ENCODE data around the gene CALML6.
"Not testable (repeated sequence)": the region's sequence is repeated elsewhere in the genome, so short reads cannot be mapped to it uniquely, and the experiment has no call there.

The CALML6 gene, protein sequence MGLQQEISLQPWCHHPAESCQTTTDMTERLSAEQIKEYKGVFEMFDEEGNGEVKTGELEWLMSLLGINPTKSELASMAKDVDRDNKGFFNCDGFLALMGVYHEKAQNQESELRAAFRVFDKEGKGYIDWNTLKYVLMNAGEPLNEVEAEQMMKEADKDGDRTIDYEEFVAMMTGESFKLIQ

GRCh38 chr1:1914971-1915692 is at the start of gene CALML6:
Gene CALML6 (plus strand): TSS chr1:1915260. CDS start chr1:1915281, 21 bp downstream.
- no peak for DNase-seq

GRCh38 chr1:1867164-1867563 is 47.9 kb upstream of the CALML6 start:
- no peak for DNase-seq

- DNase-seq = peak; percentile 68
Observed at GRCh38 chr1:1869469-1869868, 45.6 kb upstream of the CALML6 start.

- no peak for DNase-seq
Observed at GRCh38 chr1:1872329-1872994, 42.6 kb upstream of the CALML6 start.

DNA sequence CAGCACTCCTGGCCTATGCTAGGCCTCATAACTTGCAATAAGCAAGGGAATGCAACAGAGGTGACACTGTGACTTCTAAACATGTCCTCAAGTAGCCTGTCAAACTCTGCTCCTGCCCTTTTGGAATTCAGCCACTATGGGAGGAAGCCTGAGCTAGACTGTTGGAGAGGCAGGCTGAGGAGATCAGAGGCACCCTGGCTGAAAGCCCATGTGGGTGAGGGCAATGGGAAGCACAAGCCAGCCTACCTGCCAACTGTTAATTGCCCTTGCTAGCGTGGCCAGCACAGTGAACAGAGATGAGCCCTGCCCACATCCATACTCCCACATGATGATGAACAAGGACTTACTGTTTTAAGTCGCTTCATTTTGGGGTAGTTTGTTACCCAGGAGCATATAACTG is 41.9 kb upstream of the CALML6 start:
- DNase-seq = no peak

DNA sequence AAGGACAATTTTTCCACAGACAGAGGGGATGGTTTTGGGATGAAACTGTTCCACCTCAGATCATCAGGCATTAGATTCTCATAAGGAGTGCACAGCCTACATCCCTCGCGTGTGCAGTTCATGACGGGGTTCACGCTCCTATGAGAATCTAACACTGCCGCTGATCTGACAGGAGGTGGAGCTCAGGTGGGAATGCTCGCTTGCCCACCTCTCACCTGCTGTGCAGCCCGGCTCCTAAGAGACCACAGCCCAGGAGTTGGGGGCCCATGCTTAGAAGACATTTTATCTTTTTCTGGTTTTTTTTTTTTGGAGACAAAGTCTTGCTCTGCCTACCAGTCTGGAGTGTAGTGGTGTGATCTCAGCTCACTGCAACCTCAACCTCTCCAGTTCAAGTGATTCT is 40.2 kb upstream of the CALML6 start:
- no peak for DNase-seq

- DNase-seq = no peak
Observed at GRCh38 chr1:1875932-1876331, 39.1 kb upstream of the CALML6 start.

GRCh38 chr1:1876335-1876930 is 38.6 kb upstream of the CALML6 start:
- no peak for DNase-seq

DNA sequence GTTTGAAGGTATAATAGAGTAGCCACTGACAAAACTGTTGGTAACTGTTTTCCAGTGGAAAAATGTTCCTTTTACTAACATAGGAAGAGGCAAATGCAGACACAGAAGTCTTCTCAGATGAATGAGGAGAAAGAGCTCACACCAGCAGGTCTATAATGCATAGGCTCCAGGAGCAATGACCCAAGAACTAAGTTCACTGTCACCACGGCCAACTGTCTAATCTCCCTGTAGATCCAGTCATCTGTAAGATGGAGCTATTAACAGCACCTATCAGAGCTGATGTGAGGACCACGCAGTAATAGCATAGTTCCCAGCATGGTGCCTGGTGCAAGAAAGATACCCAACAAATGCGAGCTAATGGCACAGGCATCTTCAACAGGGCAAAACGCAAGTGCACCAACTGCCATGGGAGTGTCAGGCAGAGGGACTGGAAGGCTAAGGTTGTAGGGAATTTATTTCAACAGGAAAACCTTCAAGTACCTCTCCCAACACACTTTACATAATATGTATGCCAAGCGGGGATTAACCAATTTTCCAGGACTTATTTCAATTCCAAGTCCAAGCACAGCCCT is 37.1 kb upstream of the CALML6 start:
- DNase-seq = no peak

DNA sequence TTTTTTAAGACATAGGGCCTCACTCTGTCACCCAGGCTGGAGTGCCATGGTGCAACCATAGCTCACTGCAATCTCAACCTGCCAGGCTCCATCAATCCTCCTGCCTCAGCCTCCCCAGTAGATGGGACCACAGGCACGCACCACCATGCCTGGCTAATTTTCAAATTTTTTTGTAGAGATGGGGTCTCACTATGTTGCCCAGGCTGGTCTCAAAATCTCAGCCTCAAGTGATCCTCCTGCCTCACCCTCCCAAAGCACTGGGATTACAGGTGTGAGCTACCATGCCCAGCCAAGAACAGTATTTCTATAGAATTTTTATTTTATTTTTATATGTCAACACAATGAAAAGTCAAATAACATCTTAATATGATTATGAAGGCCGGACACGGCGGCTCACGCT is 35.1 kb upstream of the CALML6 start:
- no peak for DNase-seq

- DNase-seq = no peak
Observed at GRCh38 chr1:1880617-1881312, 34.3 kb upstream of the CALML6 start.

DNA sequence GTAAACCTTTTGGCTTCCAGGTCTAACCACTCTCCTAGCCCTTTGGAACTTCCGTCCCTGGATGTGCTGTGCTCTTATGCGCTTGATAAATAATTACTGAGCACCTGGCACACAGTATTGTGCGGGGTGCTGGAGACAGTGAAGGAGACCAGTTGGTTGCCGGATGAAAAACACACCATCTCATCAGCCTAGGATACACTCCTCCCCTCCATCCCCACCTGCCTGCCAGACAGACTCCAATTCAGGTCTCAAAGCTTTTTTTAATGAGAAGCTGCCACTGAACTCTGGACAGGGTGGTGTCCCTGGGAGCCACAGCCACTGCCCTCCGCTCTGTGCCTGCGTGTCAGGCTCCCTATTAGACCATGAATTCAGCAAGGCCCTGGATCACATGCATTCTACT is 33.3 kb upstream of the CALML6 start:
- no peak for DNase-seq

- peak; percentile 39 for DNase-seq
Observed at GRCh38 chr1:1883092-1883873, 31.8 kb upstream of the CALML6 start.

GRCh38 chr1:1883890-1884289 is 31.2 kb upstream of the CALML6 start:
- not testable (repeated sequence) for DNase-seq

DNA sequence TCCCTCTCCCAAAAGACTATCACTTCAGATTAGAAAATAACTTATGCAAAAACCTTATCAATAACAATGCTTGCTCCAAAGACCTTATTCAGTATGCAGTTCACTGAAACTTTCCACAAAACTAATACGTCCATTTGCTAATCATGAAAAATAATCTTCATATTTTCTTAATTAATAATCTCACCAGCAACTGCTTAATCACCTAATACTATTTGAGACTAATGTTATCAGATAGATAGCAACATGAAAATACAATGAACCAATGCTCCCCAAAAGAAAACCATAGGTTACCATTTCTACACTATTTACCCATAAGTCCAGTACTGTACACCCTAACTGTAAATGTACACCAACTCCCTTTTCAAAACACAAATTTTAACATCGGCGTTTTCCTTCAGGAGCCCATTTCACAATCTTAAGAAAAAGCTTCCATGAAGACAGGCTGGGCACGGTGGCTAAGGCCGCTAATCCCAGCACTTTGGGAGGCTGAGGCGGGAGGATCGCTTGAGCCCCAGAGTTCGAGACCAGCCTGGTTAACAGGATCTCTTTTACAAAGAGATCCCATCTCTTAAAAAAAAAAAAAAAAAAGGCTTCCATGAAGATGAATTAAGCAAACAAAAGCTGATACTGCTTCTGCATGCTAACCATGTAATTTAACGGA is 25.8 kb upstream of the CALML6 start:
- peak; percentile 41 for DNase-seq

- DNase-seq = peak; percentile 79
Observed at GRCh38 chr1:1889847-1890505, 25.1 kb upstream of the CALML6 start.

DNA sequence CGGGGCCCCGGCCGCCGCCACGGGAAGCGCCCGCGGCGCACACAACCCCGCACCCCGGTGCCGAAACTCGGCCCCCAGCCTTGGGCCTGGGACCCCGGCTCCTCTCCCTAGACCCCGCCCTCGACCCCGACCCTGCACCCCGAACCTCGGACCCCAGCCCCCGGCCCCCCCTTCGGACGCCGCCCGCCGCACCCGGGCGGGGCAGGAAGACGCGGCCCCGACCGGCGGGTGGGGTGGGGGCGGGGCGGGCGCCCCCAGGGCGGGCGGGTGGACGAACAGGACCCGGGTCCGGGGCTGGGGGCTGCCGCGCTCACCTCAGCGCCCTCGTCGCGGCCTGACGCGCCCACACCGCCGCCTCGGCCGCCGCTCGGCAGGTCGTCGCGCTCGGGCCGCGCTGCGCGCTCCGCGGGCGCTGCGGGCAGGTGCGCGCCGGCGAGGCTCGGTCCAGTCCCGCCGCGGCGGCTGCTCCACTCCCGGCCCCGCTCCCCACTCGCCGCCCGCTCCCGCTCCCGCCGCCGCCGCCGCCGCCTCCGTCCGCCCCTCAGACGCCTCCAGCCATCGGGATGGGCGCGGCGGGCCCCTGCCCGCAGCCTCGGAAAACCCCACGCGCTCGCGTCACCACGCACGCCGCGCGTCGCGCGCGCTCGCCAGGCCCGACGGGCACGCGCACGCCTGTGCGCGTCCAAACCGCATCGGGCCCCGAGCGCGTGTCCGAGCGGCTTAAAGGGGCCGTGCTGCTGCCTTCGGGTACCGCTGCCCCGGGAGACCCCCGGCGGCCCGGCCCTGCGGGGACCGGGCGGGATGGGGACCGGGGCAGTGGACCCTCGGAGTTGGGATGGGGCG is 24.3 kb upstream of the CALML6 start, which contains the start of gene GNB1:
TSS of gene GNB1 (minus strand) at position 582 of the 843 bp plus-strand sequence. CDS start 65,634 bp downstream, outside the sequence.
- peak; percentile 94 for DNase-seq

GRCh38 chr1:1891349-1892078 is 23.5 kb upstream of the CALML6 start:
- DNase-seq = peak; percentile 82

Measured in hematopoietic multipotent progenitor cell treated with erythropoietin and hydrocortisone succinate and interleukin-3 and kit ligand, for 4 days (in vitro differentiated cells).